Measurements from ENCODE around the gene SMARCE1.

SMARCE1 gene

DNA sequence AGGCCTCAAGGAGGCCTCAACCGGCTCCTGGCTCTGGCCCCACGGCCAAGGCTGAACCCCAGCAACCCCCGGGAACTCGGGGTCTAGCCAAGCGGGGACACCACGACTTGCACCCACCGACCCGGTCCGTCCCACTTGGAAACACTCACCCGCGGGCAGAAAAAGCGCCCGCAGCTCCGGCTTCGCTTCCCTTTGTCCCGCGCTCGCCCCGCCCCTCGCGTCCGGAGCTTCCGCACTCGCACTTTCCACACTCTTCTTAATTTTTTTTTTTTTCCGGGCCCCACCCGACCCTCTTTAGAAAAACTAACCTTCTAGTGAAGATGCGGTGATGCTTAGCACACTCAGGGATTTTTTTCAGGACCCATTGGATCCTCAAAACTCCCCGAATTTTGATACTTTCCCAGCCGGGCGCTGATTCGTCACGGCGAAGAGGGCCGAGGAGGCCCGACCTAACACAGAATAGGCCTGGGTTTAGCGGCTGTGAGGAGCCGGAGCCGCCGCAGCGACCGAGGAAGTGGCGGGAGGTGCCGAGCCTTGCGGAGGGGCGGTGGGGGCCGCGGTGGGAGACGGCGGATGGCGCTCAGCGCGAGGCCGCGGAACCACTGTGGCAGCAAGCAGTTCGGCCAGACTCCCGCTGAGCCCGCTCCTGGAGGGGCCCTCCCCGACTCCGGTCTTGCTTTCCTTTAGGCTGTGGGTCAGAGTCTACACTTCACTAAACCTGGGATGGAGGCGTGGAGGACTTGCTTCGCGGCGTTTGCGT, at the start of gene SMARCE1:
TSS of gene SMARCE1 (minus strand) at position 195 of the 760 bp plus-strand sequence. CDS start 2,016 bp downstream, outside the sequence.
- peak; percentile 85 for DNase-seq

DNA sequence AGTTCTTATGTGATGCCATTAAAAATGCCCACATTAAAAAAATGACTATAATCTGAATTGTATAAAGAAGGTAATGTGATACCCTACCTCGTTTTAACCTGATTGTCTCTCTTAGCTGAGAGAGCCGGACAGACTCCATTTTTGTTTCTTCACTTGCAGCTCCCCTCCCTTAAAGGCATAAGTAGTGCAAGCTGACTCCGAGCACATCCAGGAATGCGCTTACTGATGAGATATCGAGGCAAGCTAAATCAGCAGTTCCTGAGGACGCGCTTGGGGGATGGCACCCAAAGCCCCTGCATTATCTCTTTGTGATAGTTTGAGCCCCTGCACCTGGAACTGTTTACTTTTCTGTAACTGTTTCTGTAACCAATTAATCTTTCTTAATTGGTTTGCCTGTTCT, 49.7 kb upstream of the SMARCE1 start:
- no peak for DNase-seq

DNA sequence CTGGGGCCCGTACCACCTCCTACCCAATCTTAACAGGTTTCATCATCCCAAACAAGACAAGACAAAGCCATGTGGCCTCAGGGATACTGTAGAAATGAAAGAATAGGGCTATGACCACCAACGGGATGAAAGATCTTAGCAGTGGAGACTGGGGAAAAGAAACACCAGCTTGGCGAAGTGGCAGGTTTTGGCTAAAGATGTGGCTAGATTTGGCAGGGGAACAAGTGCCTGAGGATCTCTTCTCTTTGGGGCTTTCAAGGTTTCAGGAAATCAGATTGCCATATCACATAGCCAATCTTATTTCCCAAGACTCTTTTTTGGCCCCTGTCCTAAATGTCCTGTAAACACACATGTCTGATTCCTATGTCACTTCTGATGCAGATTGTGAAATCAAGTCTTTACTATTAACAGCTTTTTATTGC, 49.0 kb upstream of the SMARCE1 start:
- no peak for DNase-seq

DNA sequence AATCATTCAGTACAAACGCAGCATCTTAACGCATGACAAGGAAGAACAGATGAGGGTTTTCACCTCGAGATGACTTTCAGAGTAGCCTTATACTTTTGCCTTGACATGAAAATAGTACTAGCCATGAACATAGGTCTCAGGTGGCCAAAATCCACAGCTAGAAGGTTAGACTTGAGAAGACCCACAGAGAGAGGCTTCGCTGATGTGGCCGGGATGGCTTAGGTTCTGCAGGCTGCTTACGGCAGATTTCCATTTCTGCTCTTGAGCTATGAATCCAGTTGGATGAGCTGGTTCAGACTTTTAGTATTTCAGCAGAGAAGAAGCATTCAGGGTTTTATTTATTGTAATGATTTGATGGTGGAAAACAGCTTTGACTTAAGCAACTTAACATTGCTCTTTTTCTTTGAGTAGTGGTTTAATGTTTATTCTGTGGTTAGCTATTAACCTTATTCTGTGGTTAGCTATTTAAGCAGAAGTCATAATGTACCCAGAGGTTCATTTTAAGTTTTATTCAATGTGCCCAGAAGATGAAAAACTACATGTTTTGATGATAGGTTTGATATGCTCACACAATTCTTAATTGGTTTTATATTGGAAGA, 48.4 kb upstream of the SMARCE1 start:
- DNase-seq = peak; percentile 30

DNA sequence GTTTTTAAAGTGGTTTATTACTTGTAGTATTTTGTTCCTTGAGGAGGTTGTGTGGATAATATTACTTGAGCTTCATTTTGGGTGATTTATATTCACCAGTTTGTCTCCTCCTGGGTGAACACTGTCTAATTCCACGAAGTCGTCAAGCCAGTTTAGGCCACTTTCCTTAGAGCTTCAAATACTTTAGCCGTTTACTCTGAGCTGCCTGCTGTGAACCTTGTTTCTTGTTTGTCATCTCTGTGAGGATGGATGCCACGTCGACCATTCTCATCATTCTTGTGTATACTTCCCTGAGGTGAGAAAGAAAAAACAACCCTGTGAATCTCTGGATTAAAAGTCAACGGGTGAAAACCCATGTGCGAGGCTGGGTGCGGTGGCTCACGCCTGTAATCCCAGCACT, 47.0 kb upstream of the SMARCE1 start:
- DNase-seq = no peak

DNA sequence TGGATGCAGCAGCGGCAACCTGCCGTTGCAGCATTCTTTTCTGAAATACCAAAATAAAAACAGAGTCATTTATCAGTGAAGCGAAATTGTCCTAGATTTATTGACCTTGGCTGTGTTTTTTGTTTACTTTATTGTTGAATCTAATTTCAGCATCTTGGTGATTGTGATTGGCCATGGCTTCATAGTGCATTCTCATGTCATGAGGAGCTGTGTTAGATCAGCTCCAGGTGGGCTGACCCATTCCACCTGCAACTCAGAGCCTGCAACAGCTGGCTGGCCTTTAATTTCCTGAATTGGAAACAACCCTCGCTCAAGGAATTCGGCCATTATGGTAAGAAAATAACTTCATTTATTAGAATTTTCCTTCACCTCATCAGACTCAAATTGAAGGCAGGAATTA, 39.5 kb upstream of the SMARCE1 start:
- DNase-seq = no peak

DNA sequence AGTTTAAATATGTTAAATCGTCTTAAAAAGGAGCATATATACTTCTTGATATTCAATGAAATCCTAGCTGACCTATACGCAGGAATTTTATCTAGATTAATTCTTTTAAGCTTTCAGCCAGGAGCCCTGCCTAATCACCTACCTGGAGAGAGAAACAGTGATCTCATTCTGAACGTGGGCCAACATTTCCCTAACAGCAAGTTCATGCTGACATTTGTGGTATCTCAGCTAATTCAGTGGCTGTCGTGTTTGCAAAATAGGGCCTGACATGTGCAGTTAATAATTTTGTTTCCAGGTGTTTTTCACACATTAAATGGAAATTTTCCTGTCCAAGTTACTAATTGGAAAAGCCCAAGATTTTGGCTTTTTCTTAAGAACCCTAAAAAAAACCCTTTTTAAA, 38.6 kb upstream of the SMARCE1 start:
- no peak for DNase-seq

DNA sequence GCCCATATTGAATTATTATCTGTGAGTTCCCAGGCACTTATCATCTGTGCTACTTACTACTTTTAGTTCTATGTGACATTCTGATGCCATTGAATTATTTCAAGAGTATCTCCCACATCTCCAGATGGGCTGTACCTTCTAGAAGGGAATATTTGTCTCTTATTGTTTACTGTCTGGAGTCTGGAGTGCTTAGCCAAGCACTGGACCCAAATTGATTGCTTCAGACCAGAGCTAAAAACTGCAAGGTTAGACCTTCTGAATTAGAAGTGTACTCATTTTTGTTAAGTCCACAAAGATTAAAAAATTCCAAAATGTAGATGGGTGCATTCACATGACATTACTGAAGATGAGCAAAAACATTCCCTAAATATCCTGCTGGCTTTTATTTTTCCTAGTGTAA, 33.4 kb upstream of the SMARCE1 start:
- DNase-seq = no peak

DNA sequence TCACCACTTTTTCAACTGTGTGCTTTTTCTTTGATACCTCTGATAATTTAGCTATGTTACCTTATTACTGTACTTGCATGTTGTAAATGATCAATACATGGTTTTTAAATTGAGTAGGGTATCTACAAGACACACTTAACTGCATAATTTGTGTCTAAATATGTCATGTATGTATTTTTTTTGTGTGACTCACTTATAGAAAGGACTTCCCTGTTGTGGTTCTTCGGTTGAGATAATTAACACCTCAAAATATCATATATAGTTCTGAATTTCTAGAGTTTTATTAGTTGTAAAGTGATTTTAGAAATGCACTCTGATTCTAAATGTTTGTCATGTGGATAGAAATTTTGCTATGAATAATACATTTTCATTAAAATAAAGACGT, 31.9 kb upstream of the SMARCE1 start:
- DNase-seq = no peak

DNA sequence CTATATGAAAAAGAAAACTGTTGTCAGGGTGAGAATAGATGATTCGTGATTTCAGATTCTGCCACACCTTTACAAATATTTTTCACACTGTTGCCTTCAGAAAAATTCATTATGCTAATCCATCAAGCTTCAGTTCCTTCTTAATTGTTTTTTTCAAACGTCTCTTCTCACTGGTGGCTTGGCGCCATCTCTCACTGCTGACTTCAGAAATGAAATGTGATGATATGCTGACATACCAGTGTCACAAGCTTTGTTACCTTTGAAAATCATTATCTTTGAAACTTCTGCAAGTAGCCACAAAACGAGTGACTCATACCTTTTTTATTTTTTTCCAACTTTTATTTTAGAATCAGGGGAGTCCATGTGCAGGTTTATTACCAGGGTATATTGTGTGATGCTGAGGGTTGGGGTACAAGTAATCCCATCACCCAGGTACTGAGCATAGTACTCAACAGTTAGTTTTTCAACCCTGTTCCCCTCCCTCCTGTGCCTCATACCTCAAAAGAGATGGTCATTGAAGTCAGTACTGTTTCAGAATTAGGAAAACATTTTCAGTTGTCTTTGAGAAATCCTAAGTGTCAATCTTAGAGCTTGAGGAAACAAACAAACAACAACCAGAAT, 31.4 kb upstream of the SMARCE1 start:
- DNase-seq = no peak

DNA sequence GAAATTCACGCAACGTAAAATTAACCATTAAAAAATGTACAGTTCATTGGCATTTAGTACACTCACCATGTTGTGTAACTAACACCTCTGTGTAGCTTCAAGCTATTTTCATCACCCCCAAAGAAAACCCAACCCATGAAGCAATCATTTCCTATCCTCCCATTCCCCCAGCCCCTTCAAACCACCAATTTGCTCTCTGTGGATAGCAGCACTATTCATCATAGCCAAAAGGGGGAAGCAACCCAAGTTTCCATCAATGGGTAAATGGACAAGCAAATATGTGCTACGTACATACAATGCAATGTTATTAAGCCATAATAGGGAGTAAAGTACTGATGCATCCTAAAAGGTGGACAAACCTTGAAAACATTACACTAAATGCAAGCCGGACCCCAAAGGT, 28.3 kb upstream of the SMARCE1 start:
- no peak for DNase-seq

DNA sequence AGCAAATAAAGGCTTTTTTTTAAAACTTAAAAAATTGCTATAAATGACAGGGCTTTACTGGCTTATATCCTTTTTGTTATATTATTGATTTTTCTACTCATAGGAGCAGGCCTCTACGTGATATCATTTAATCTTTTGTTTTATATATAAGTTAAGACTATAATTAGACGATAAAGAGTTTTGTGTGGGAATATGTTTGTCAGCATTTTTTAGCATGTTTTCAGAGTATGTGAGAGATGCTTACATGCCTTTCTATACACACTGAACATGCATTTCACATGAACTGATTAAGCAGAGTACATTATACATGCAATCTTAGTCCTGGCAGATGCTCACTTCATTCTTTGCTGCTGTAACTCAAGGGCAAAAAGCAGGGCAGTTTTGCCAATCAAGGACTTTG, 25.0 kb upstream of the SMARCE1 start:
- no peak for DNase-seq

DNA sequence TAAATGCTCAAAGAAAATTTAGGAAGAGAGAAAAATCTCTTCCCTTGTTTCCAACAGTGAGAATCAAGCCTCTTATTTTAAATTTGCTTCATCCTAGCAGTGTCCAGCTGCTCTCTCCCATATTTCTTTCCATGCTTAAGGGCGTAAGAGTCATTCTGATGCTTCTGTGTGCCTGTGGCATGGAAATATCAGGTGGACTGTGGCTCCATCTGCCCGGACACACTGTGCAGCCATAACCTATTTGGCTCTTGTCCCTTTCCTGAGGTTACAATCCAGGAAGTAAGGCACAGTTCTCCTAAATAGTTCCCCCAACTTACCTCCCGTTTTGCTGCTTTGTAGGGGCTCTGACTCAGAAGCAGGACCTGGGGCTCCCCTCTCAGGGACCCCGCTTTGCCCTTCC, 23.7 kb upstream of the SMARCE1 start:
- no peak for DNase-seq

DNA sequence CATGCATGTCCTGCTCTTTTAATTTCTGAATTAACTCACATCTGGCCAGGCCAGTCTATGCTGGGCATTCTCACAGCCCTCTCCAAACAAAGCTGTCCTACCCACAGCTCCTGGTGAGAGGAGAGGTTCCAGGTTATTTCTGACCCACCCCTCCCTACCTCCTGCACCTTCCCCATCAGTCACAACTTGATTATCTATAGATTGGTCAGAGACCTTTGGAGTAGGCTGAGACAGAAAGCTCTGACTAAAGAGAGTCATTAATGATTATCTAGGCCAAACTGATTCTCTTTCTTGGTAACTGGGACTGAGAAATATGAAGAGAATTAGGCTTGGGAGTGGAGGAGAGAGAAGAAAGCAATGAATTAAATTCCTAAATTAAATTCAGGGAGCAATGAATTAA, 18.7 kb upstream of the SMARCE1 start:
- no peak for DNase-seq

DNA sequence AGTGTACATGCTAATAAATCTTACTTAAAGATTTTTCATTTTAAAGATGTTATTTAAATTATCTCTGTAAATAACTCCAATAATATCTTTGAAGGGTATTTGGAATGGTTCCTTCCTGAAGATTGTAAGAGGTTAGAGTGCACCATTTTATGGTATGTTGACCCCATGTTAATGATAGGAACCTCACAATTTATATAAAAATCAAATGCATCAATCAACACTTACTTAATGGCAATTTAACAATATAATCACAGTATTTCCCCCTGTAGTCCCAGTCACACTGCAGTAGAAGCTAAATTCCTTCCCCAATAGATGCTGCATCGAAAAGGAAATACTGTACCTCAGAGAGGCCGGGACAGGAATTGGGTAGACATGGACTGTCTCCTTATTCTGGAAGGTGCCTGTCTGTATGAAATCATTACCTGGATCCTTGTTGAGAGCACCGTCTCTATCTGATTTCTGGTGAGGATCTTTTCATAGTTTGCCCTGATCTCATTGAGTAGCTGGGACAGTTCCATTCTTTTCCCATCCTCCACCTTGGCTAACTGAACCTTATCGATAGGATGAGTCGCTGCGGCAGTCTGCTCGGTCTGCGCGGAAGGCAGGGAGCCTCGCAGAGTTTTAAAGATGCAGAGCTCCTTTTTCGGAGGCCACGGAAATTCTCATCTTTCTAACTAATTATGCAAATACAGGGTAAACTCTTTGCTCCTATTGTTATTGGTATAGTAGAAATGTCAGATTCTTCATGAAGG, 17.1 kb upstream of the SMARCE1 start, which contains the start of gene KRT222:
TSS of gene KRT222 (minus strand) at position 596 of the 752 bp plus-strand sequence. CDS start at position 518, 78 bp downstream.
- DNase-seq = no peak

DNA sequence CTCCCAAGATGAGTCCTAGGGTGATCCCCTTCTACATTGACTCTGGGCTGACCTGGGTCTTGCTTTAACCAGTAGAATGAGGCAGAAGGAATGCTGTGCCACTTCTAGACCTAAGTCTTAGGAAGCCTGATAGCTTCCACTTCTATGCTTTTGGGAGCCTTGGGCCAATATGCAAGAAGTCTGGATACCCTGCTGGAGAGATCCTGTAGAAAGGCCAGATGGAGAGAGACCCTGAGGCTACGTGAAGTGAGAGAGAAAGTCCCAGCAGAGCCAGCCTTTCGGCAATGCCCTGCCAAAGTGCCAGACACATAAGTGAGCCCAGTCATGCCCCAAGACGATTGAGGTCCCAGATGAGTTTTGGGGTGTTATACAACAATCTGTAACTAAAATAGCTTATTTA, 15.6 kb upstream of the SMARCE1 start:
- no peak for DNase-seq

DNA sequence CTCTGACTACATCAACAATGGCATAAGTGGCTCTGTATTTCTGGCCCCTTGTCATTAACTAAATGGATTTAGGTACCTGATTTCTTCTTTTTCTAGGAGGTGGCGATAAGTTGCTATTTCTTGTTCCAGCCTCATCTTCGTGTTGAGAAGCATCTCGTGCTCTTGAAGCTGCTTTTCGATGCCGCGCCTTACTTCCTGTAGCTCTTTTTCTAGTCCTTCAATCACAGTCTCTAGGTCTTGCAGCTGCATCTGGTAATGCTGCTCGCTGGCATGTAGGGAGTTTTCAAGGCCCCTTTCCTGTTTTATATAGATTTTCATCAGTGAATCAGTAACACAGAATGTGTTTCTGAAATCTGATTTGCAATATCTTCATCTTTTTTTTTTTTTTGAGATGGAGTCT, 12.3 kb upstream of the SMARCE1 start:
- DNase-seq = no peak

DNA sequence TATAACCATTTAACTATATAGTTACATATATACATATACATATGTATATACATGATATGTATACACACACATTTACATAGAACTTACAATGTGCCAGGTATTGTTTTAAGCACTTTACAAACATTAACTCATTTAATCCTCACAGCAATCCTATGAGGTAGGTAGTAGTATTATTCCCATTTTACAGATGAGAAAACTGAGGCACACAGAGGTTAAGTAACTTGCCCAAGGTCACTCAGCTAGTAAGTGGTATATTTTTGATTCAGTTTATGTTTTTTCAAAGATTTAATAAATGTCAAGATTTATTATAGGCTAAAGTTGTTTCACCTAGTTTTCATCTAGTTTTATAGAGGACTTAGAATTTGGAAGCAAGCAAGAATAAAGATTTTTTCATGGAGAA, 10.8 kb upstream of the SMARCE1 start:
- no peak for DNase-seq

DNA sequence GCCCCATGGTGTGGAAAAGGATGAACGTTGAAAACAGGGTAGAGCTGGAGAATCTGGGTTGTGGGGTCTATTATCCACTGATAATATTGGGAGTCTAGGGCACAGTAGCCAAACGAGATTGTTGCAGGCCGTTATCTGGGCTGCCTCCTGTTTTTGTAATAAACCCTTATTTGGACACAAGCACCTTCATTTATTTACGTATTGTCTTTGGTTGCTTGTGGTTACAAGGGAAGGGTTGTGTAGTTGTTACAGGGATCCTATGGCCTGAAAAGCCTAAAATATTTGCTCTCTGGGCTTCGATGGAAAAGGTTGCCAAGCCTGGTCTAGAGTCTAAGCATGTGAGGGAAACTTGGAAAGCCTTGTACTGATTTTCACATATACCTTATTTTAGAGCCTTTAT, 4.3 kb upstream of the SMARCE1 start:
- DNase-seq = no peak

DNA sequence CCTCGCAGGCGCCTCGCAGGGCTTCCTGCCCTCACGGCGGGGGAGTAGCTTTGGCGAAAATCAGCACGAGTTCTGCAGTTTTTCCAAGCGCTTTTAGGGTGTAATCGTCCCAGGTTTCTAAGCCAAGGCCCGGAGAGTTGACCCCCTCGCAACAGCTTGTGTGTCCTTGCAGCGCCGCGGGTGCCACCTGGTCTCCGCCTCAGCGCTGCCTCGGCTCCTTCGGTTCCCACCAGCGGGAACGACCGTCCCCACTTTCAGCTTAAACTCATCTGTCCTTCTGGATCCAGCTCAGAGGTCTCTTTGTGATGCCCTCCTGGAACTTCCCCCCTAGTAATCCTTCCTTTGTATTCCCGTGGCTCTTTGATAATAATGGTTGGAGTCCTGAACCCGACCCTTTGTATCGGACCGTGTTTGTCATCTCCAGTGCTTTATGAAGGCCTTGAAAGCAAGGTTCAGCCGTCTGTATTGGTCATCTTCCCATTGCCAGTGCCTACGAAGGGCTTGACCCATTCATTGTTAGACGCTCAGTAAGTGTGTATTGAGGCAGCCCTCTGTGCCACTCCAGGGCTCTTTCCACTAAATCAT, 858 bp upstream of the SMARCE1 start:
- peak; percentile 76 for DNase-seq

DNA sequence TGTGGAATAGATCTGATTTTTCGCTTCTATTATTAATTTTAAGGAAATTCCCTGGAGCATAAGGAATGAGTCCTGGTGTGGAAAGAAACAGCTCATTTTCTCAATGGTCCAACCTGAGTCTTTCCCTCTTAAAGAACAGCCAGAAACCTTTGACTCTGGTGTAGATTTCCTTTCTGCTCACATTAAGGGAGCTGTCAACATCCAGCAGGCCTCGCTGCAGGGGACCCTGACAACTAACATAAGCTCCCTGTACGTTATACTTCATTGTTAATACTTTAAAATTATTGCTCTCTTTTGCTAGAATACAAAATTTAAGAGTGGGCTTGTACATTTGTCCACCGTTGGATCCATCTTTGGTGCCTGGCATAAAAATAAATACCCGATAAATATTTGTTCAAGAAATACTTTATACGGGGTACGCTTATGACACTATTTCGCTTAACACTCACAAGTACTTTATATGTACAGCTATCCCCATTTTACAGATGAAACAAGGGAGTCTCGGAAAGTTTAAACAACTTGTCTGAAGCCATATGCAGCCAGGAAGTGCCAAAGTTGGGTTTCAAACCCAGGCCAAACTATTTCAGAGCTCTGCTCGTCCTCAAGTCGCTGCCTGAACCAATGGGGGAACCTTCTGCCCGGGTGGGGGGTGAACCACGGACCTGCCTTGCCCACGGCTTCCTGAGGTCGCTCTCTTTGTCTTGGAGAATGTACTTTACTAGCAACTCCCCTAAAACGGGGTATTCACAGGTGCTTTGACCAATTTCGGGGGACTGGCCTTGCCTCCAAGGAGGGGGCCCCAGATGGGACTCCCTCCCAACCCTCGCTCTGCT, 611 bp downstream of the SMARCE1 start:
- peak; percentile 45 for DNase-seq

DNA sequence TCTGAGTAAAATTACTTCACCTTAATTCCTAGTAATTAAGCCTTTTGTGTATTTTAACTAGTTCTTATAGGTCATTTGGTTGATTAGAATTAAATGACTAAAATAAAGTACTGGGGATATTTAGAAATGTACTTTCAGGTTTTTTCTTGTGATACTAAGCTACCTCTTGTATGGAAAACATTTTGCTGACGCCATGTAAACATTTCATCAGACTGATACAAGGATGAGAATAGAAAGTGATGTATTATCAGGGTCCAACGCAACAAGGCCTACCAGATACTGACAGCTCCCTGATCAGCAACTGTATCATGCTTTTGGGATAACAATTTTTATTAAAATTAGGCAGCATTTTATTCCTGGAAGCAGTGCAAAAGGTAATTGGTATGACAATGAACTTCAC, 1.7 kb downstream of the SMARCE1 start:
- no peak for DNase-seq

Data from DMS79 treated with DMSO at 0.1 percent for 48 hours (cell line).